Neural cell (in vitro differentiated cells): ENCODE results near the gene BTBD16. TPM values are rescaled to one million over a fixed set of nuclear protein-coding genes. Genes with fewer than 3 reads are reported as not detected.

Experiments
- H2AFZ ChIP-seq: fragments of 200-600, 300-800 bp; sonication (generic), shearing (Covaris generic); 2 replicates; pipeline ENCODE4 v1.6.0; 2014; ENCODE audit warnings: low read depth, mild to moderate bottlenecking, antibody characterized with exemption, low read length, moderate library complexity
- H3F3A ChIP-seq: fragments of 200-600 bp; shearing (Covaris generic); 2 replicates; pipeline ENCODE4 v1.6.1; 2016; ENCODE audit warnings: mild to moderate bottlenecking, moderate library complexity, mixed read lengths, antibody characterized with exemption, low read length; ENCODE audit not compliant: insufficient read depth, poor library complexity, severe bottlenecking
- H3K27ac ChIP-seq: fragments of 200-600, 300-800 bp; sonication (generic), shearing (Covaris generic); 2 replicates; pipeline ENCODE4 v1.5.1; 2014; ENCODE audit warnings: mild to moderate bottlenecking, low read length, moderate library complexity
- H3K27me3 ChIP-seq: fragments of 300-800, 200-600 bp; sonication (generic), shearing (Covaris generic); 2 replicates; pipeline ENCODE4 v1.6.0; 2014; ENCODE audit warnings: mild to moderate bottlenecking, low read depth, low read length, moderate library complexity; ENCODE audit not compliant: insufficient read depth
- H3K36me3 ChIP-seq: fragments of 300-800, 200-600 bp; sonication (generic), shearing (Covaris generic); 2 replicates; pipeline ENCODE4 v1.5.1; 2014; ENCODE audit warnings: mild to moderate bottlenecking, antibody characterized with exemption, low read length, moderate library complexity; ENCODE audit not compliant: insufficient read depth
- H3K4me2 ChIP-seq: fragments of 300-800, 200-600 bp; sonication (generic), shearing (Covaris generic); 2 replicates; pipeline ENCODE4 v1.6.0; 2014; ENCODE audit warnings: mild to moderate bottlenecking, low read length
- H3K4me3 ChIP-seq: fragments of 300-800, 200-600 bp; sonication (generic), shearing (Covaris generic); 2 replicates; pipeline ENCODE4 v1.5.1; 2014; ENCODE audit warnings: mild to moderate bottlenecking, low read length, moderate library complexity
- H3K79me2 ChIP-seq: fragments of 200-600 bp; shearing (Covaris generic); replicated peaks from 2 replicates; pipeline ENCODE4 v1.6.0; 2014; ENCODE audit warnings: mild to moderate bottlenecking, low read length, moderate library complexity; ENCODE audit not compliant: insufficient read depth
- H3K9ac ChIP-seq: fragments of 300-800, 200-600 bp; sonication (generic), shearing (Covaris generic); 2 replicates; pipeline ENCODE4 v1.6.1; 2016; ENCODE audit warnings: mild to moderate bottlenecking, low read length, mixed read lengths
- H3K9me2 ChIP-seq: fragments of 200-600 bp; shearing (Covaris generic); 2 replicates; pipeline ENCODE4 v1.6.1; 2016; ENCODE audit warnings: mild to moderate bottlenecking, low read length, mixed read lengths; ENCODE audit not compliant: insufficient read depth
- H3K9me3 ChIP-seq: fragments of 200-600, 300-800 bp; sonication (generic), shearing (Covaris generic); 2 replicates; pipeline ENCODE4 v1.6.1; 2016; ENCODE audit warnings: mild to moderate bottlenecking, mixed run types, low read length, moderate library complexity, mixed read lengths
- H4K20me1 ChIP-seq: fragments of 200-600 bp; shearing (Covaris generic); 2 replicates; pipeline ENCODE4 v1.6.1; 2016; ENCODE audit warnings: mild to moderate bottlenecking, mixed run types; ENCODE audit not compliant: insufficient read depth
- EP300 ChIP-seq: fragments of 450-650 bp; conservative IDR thresholded peaks from 2 replicates; pipeline ENCODE4 v1.6.1; 2014; ENCODE audit warnings: antibody characterized with exemption, mild to moderate bottlenecking, moderate library complexity; ENCODE audit not compliant: poor library complexity, severe bottlenecking
- EZH2 ChIP-seq: fragments of 200-600, 300-800 bp; shearing (Covaris generic), sonication (generic); IDR thresholded peaks from 2 replicates; pipeline ENCODE4 v1.6.1; 2014; ENCODE audit warnings: antibody characterized with exemption, low read length, borderline replicate concordance, mild to moderate bottlenecking; ENCODE audit not compliant: insufficient read depth, poor library complexity, severe bottlenecking
- MXI1 ChIP-seq: fragments of 450-650 bp; conservative IDR thresholded peaks from 2 replicates; pipeline ENCODE4 v1.6.1; 2014; ENCODE audit warnings: antibody characterized with exemption, mild to moderate bottlenecking; ENCODE audit not compliant: poor library complexity, severe bottlenecking
- POLR2AphosphoS5 ChIP-seq: IDR thresholded peaks from 2 replicates; pipeline ENCODE4 v1.6.1; 2012
- RAD21 ChIP-seq: fragments of 450-650 bp; conservative IDR thresholded peaks from 2 replicates; pipeline ENCODE4 v1.6.1; 2014; ENCODE audit warnings: antibody characterized with exemption, mild to moderate bottlenecking, moderate library complexity
- SMC3 ChIP-seq: fragments of 450-650 bp; conservative IDR thresholded peaks from 2 replicates; pipeline ENCODE4 v1.6.1; 2014; ENCODE audit warnings: antibody characterized with exemption, mild to moderate bottlenecking, moderate library complexity; ENCODE audit not compliant: poor library complexity
- TAF1 ChIP-seq: IDR thresholded peaks from 2 replicates; pipeline ENCODE4 v1.6.1; 2012; ENCODE audit warnings: low read depth
- polyA plus RNA-seq: library from polyadenylated mRNA; depleted of rRNA; stranded (reverse); fragments of >200 nt; gene quantifications from 2 replicates; pipeline ENCODE4 v1.2.3, GENCODE V29; 2014
- TF ChIP-seq, protein P1 (sequence below): fragments of 450-650 bp; IDR thresholded peaks from 2 replicates; pipeline ENCODE4 v1.5.1; 2014; ENCODE audit warnings: antibody characterized with exemption, mild to moderate bottlenecking, moderate library complexity; ENCODE audit not compliant: poor library complexity, severe bottlenecking
- TF ChIP-seq, protein P2 (sequence below): IDR thresholded peaks from 2 replicates; pipeline ENCODE4 v1.6.1; 2012; ENCODE audit warnings: borderline replicate concordance

Gene BTBD16
- polyA plus RNA-seq, 1 donor from 2014 or later = not detected

DNA sequence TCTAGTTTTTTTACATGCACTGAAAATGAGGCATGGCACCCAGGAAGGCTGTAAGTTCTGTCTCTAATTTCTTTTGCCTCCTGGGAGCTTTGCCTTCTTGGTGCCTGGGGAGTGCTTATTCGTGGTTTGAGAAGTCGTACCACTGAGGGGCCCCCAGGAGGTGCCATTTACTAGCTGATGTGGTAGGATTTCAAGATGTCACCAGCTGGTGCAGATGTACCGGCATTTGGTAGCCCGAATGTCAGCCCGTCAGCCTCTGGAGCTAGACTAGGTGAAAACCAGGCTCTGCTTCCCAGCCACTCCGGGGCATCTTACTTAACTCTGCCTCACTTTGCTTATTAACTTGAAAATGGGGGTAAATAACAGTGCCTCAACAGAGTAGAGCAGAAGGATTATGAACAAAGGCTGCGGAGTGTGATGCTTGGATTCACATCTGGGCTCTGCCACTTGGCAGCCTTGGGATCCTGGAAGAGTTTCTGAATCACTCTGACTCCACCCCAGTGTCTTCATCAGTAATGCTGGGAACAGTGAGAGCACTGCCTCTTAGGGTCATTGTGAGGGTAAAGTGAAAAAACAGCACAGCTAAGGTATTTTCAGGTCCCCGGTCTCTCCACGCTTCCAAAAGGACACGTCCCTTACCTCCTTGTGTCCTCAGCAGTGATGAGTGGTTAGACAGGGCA lies 31.4 kb upstream of the BTBD16 start:
- no peaks in the 10 kb centered on the region for H3K79me2 ChIP-seq
- TF ChIP-seq, protein P1, sequence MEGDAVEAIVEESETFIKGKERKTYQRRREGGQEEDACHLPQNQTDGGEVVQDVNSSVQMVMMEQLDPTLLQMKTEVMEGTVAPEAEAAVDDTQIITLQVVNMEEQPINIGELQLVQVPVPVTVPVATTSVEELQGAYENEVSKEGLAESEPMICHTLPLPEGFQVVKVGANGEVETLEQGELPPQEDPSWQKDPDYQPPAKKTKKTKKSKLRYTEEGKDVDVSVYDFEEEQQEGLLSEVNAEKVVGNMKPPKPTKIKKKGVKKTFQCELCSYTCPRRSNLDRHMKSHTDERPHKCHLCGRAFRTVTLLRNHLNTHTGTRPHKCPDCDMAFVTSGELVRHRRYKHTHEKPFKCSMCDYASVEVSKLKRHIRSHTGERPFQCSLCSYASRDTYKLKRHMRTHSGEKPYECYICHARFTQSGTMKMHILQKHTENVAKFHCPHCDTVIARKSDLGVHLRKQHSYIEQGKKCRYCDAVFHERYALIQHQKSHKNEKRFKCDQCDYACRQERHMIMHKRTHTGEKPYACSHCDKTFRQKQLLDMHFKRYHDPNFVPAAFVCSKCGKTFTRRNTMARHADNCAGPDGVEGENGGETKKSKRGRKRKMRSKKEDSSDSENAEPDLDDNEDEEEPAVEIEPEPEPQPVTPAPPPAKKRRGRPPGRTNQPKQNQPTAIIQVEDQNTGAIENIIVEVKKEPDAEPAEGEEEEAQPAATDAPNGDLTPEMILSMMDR = no peak
- no peak for TF ChIP-seq SMC3
- no peak for TF ChIP-seq MXI1
- TF ChIP-seq RAD21 = no peak
- TF ChIP-seq TAF1 = no peak
- TF ChIP-seq EP300 = no peak
- no peak for TF ChIP-seq POLR2AphosphoS5
- TF ChIP-seq EZH2 = no peak
- TF ChIP-seq, protein P2, sequence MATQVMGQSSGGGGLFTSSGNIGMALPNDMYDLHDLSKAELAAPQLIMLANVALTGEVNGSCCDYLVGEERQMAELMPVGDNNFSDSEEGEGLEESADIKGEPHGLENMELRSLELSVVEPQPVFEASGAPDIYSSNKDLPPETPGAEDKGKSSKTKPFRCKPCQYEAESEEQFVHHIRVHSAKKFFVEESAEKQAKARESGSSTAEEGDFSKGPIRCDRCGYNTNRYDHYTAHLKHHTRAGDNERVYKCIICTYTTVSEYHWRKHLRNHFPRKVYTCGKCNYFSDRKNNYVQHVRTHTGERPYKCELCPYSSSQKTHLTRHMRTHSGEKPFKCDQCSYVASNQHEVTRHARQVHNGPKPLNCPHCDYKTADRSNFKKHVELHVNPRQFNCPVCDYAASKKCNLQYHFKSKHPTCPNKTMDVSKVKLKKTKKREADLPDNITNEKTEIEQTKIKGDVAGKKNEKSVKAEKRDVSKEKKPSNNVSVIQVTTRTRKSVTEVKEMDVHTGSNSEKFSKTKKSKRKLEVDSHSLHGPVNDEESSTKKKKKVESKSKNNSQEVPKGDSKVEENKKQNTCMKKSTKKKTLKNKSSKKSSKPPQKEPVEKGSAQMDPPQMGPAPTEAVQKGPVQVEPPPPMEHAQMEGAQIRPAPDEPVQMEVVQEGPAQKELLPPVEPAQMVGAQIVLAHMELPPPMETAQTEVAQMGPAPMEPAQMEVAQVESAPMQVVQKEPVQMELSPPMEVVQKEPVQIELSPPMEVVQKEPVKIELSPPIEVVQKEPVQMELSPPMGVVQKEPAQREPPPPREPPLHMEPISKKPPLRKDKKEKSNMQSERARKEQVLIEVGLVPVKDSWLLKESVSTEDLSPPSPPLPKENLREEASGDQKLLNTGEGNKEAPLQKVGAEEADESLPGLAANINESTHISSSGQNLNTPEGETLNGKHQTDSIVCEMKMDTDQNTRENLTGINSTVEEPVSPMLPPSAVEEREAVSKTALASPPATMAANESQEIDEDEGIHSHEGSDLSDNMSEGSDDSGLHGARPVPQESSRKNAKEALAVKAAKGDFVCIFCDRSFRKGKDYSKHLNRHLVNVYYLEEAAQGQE = no peak
- no peaks in the 10 kb centered on the region for H4K20me1 ChIP-seq
- no peaks in the 10 kb centered on the region for H3K9me3 ChIP-seq
- no peaks in the 10 kb centered on the region for H3K27me3 ChIP-seq
- H3K4me2 ChIP-seq = no peak overlapping the region
- peaks cover 5% of the 10 kb centered on the region for H3K36me3 ChIP-seq
- no peaks in the 10 kb centered on the region for H3K9me2 ChIP-seq
- H3K9ac ChIP-seq = no peak overlapping the region
- H2AFZ ChIP-seq = no peak overlapping the region
- H3K27ac ChIP-seq = no peak overlapping the region
- H3K4me3 ChIP-seq = no peak overlapping the region
- no peaks in the 10 kb centered on the region for H3F3A ChIP-seq

DNA sequence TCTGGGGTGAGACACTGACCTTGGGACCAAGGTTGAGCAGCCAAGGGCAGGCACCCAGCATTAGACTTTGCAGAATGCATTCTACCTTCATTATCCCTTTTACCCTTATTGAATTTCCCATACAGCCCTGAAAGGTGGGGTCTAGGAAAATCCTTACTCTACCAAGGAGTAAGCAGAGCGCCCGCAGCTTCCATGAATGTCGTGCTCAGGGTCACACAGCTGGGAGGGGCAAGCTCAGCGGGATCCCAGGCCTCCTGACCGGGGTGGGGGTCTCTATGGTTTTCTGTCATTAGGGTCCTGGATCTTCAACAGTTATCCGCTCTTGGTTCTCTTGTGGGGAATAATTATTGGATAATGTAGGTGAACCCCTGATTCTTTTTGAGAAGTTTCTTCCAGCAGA lies 30.7 kb upstream of the BTBD16 start:
- no peak overlapping the region for H3K9ac ChIP-seq
- H2AFZ ChIP-seq = no peak overlapping the region
- TF ChIP-seq RAD21 (no peak), MXI1 (no peak), POLR2AphosphoS5 (no peak), SMC3 (no peak), TAF1 (no peak), EP300 (no peak), EZH2 (no peak)
- TF ChIP-seq, protein P1 = no peak
- TF ChIP-seq, protein P2 = no peak
- no peaks in the 10 kb centered on the region for H3K9me3 ChIP-seq
- no peaks in the 10 kb centered on the region for H3K9me2 ChIP-seq
- no peak overlapping the region for H3K4me2 ChIP-seq
- H3K27ac ChIP-seq = no peak overlapping the region
- H4K20me1 ChIP-seq = no peaks in the 10 kb centered on the region
- H3F3A ChIP-seq = no peaks in the 10 kb centered on the region
- no peak overlapping the region for H3K4me3 ChIP-seq
- H3K27me3 ChIP-seq = no peaks in the 10 kb centered on the region
- H3K79me2 ChIP-seq = no peaks in the 10 kb centered on the region
- H3K36me3 ChIP-seq = peaks cover 5% of the 10 kb centered on the region
